Testis (tissue), 3 donors: ENCODE results near the gene MEIS2. TPM values are rescaled to one million over a fixed set of nuclear protein-coding genes. Genes with fewer than 3 reads are reported as not detected.

Experiments
- DNase-seq: peaks from one replicate; pipeline ENCODE4 v3.0.0-alpha.2; 2019
- H3K27ac ChIP-seq, 2 donors: fragments of 200-600 bp; sonication (generic); one replicate each; pipeline ENCODE4 v1.5.1; 2019
- H3K27me3 ChIP-seq: fragments of 200-600 bp; sonication (generic); one replicate; pipeline ENCODE4 v1.5.1; 2019
- H3K36me3 ChIP-seq: fragments of 200-600 bp; sonication (generic); one replicate; pipeline ENCODE4 v1.5.1; 2017; ENCODE audit warnings: low read depth; ENCODE audit errors: missing control alignments
- H3K4me1 ChIP-seq: fragments of 200-600 bp; sonication (generic); one replicate; pipeline ENCODE4 v1.5.1; 2019
- H3K4me3 ChIP-seq, 2 donors: fragments of 200-600 bp; sonication (generic); one replicate each; pipeline ENCODE4 v1.5.1; 2017 to 2019
- H3K9me3 ChIP-seq: fragments of 200-600 bp; sonication (generic); one replicate; pipeline ENCODE4 v1.5.1; 2017
- CTCF ChIP-seq, 3 experiments: fragments of 450-650 bp in 2 of 3; fragments of 200-600 bp in 1 of 3; sonication (generic) in 1 of 3; IDR thresholded peaks; one replicate each; pipeline ENCODE4 v1.5.1; 2016 to 2019; ENCODE audit warnings: antibody characterized with exemption in 3 of 3, mild to moderate bottlenecking in 2 of 3, moderate library complexity in 1 of 3
- POLR2A ChIP-seq: fragments of 450-650 bp; IDR thresholded peaks from one replicate; pipeline ENCODE4 v1.6.1; 2017; ENCODE audit warnings: antibody characterized with exemption, mild to moderate bottlenecking, moderate library complexity
- WGBS, 2 donors: methylation state at CpG; one replicate each; pipeline ENCODE4 v1.1.5; 2018; 5-methylcytosine and 5-hydroxymethylcytosine counted together
- intact Hi-C: fragments of 100-400 bp; cut with DNase I; formaldehyde crosslinking; loops from one replicate; pipeline ENCODE4 v1.15.1; 2023; ENCODE audit warnings: low total_unique reads
- polyA plus RNA-seq: library from polyadenylated mRNA; stranded (reverse); fragments of 350-450 nt; fragmentation: Illumina TruSeq; extraction: RNeasy Lipid Tissue Mini Kit (QIAGEN cat#74804); gene quantifications from one replicate; pipeline ENCODE4 v1.2.3, GENCODE V29; 2014; ENCODE audit warnings: low read depth, low replicate concordance; ENCODE audit not compliant: insufficient read depth
- total RNA-seq, 2 donors: library from RNA; depleted of rRNA; stranded (reverse); fragments of >200 nt; gene quantifications; one replicate each; pipeline ENCODE4 v1.2.3, GENCODE V29; 2016

MEIS2 gene
- total and polyA plus RNA-seq, 3 donors from 2014 or later: 7.0 to 19.4 (median 15.7) TPM

- no peak for DNase-seq
- no peaks in the 10 kb centered on the region for H3K4me1 ChIP-seq
Observed at GRCh38 chr15:37121492-37121891, 21.1 kb upstream of the MEIS2 start.

GRCh38 chr15:37117030-37117429 is 16.7 kb upstream of the MEIS2 start:
- no peaks in the 10 kb centered on the region for H3K4me1 ChIP-seq
- TF ChIP-seq POLR2A (no peak), CTCF (IDR thresholded peaks at IDR 0.05) (no peak)
- no peaks in the 10 kb centered on the region for H3K27me3 ChIP-seq
- no peak overlapping the region for H3K27ac ChIP-seq
- no peaks in the 10 kb centered on the region for H3K9me3 ChIP-seq
- H3K4me3 ChIP-seq: no peak overlapping the region
- H3K36me3 ChIP-seq: no peaks in the 10 kb centered on the region
- 87 to 90% methylated on average over 1 of the region's 1 CpG for WGBS, 2 donors
- intact Hi-C loops: no loop called here
- no peak for DNase-seq

More at GRCh38 chr15:37121492-37121891, 21.1 kb upstream of the MEIS2 start:
- no peaks in the 10 kb centered on the region for H3K27me3 ChIP-seq
- no peaks in the 10 kb centered on the region for H3K9me3 ChIP-seq
- H3K4me3 ChIP-seq: no peak overlapping the region
- no peak overlapping the region for H3K27ac ChIP-seq
- intact Hi-C loops: no loop called here
- 91 to 93% methylated on average over 1 of the region's 1 CpG for WGBS, 2 donors
- H3K36me3 ChIP-seq: no peaks in the 10 kb centered on the region
- no peak for TF ChIP-seq CTCF (IDR thresholded peaks at IDR 0.05)
- TF ChIP-seq POLR2A: no peak

- H3K9me3 ChIP-seq: no peaks in the 10 kb centered on the region
- no peak for TF ChIP-seq POLR2A
- no peaks in the 10 kb centered on the region for H3K36me3 ChIP-seq
- no peaks in the 10 kb centered on the region for H3K27me3 ChIP-seq
- no peak overlapping the region for H3K4me3 ChIP-seq
- DNase-seq: no peak
- no peaks in the 10 kb centered on the region for H3K4me1 ChIP-seq
- intact Hi-C loops: no loop called here
- H3K27ac ChIP-seq: no peak overlapping the region
- 95 to 98% methylated on average over 3 of the region's 3 CpGs for WGBS, 2 donors
Observed at GRCh38 chr15:37115538-37115937, 15.2 kb upstream of the MEIS2 start.

DNA sequence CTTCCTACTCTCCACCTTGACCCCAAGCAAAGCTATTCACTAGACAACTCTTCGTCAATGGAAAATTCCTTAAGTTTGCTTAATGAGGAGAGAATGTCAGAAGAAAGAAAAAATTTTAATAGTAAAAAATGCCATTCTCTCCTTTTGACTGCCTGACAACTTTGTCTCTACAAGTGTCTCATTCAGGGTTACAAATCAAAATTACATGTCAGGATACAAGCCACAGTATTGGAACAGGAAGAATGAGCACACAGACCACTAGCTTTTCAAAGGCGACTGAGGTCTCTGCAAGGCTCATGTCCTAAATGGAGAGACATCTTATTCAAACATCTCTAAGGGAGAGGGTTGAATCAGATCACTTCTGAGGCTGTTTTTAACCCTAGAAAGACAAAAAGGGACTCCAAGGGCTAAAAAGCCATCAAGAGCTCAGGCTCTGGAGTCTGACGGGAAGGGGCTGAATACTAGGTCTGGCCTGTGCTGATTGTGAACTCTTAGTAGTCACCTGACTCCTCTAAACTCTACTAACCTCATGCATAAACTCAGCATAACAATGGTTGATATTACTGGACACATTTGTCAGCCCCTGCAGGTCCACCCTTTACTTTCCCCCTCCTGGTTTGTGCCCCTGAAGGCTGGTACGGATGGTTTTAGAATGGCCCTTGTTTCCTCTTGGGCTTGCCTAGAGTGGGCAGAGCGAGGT is 12.8 kb upstream of the MEIS2 start:
- no peak for DNase-seq
- Histone ChIP-seq H3K4me3 (no peak overlapping the region), H3K4me1 (no peaks in the 10 kb centered on the region), H3K27ac (no peak overlapping the region), H3K27me3 (no peaks in the 10 kb centered on the region), H3K9me3 (no peaks in the 10 kb centered on the region), H3K36me3 (no peaks in the 10 kb centered on the region)
- intact Hi-C loops: no loop called here
- TF ChIP-seq CTCF (IDR thresholded peaks at IDR 0.05): no peak
- no peak for TF ChIP-seq POLR2A
- WGBS, 2 donors: 85 to 94% methylated on average over 5 of the region's 5 CpGs

DNA sequence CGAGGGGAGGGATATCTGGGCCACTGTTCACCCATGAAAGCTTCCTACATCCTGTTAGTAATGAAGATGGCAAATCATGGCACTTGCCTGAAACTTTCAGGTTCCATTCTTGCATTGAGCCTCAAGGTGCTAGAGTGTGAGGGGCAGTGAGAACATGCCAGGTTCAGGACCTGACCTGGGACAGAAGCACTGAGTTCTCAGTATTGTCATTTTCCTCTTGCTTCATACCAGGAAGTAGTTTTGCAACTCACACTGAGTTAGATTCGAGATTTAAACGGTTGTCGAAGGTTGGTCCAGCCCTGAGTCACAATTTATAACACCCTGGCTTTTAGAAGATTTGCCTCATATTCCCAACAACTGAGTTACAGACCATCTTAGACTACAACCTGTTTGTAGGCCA is 11.8 kb upstream of the MEIS2 start:
- no peaks in the 10 kb centered on the region for H3K4me1 ChIP-seq
- intact Hi-C loops: no loop called here
- H3K27ac ChIP-seq: no peak overlapping the region
- no peak for DNase-seq
- no peak overlapping the region for H3K4me3 ChIP-seq
- H3K27me3 ChIP-seq: no peaks in the 10 kb centered on the region
- no peaks in the 10 kb centered on the region for H3K9me3 ChIP-seq
- 46 to 66% methylated on average over 4 of the region's 4 CpGs for WGBS, 2 donors
- no peaks in the 10 kb centered on the region for H3K36me3 ChIP-seq
- no peak for TF ChIP-seq CTCF (IDR thresholded peaks at IDR 0.05)
- no peak for TF ChIP-seq POLR2A
